Stomach (tissue), 9 donors: Measurements from ENCODE around the gene SLC26A4. TPM values are rescaled to one million over a fixed set of nuclear protein-coding genes. Genes with fewer than 3 reads are reported as not detected.

ENCODE experiments used
- DNase-seq, 2 donors: peaks; one replicate each; pipeline versions ENCODE4 v3.0.0 to v3.0.0-alpha.2; 2013 to 2019
- H3K27ac ChIP-seq, 5 donors: fragments of 200-600 bp in 4 of 5; sonication (generic) in 4 of 5; one replicate each; pipeline ENCODE4 v1.5.1; 2013 to 2019; ENCODE audit warnings: mild to moderate bottlenecking in 1 of 5, moderate library complexity in 1 of 5
- H3K27me3 ChIP-seq, 3 donors: fragments of 200-600 bp; sonication (generic); one replicate each; pipeline ENCODE4 v1.5.1; 2017 to 2019; ENCODE audit warnings: mixed run types in 1 of 3
- H3K36me3 ChIP-seq, 4 donors: fragments of 200-600 bp; sonication (generic); 1 replicate in 3 of 4; 2 replicates in 1 of 4; pipeline ENCODE4 v1.5.1; 2016 to 2019
- H3K4me1 ChIP-seq, 4 donors: fragments of 200-600 bp; sonication (generic); one replicate each; pipeline ENCODE4 v1.5.1; 2016 to 2019
- H3K4me3 ChIP-seq, 4 donors: fragments of 200-600 bp; sonication (generic) in 3 of 4; one replicate each; pipeline ENCODE4 v1.5.1; 2016 to 2019; ENCODE audit warnings: mild to moderate bottlenecking in 1 of 4
- H3K9me3 ChIP-seq, 4 donors: fragments of 200-600 bp; sonication (generic); one replicate each; pipeline ENCODE4 v1.5.1; 2016 to 2019
- CTCF ChIP-seq, 7 experiments: fragments of 450-650 bp in 4 of 7; fragments of 200-600 bp in 3 of 7; sonication (generic) in 3 of 7; IDR thresholded peaks; one replicate each; pipeline ENCODE4 v1.5.1; 2016 to 2019; ENCODE audit warnings: antibody characterized with exemption in 7 of 7, control low read depth in 2 of 7, mild to moderate bottlenecking in 1 of 7
- EP300 ChIP-seq: sonication (generic); formaldehyde crosslinking; IDR thresholded peaks from one replicate; pipeline ENCODE4 v1.6.1; 2017; ENCODE audit warnings: antibody characterized with exemption
- POLR2A ChIP-seq, 4 donors: fragments of 450-650 bp; IDR thresholded peaks; one replicate each; pipeline ENCODE4 v1.6.1; 2016; ENCODE audit warnings: antibody characterized with exemption in 4 of 4, control low read depth in 2 of 4, mild to moderate bottlenecking in 1 of 4, moderate library complexity in 1 of 4
- POLR2AphosphoS5 ChIP-seq, 3 donors: sonication (generic); formaldehyde crosslinking; IDR thresholded peaks; one replicate each; pipeline ENCODE4 v1.6.1; 2016; ENCODE audit warnings: antibody characterized with exemption in 3 of 3
- WGBS, 5 donors: extraction: QIAGEN DNeasy Blood & Tissue Kit in 3 of 5; methylation state at CpG; one replicate each; pipeline versions ENCODE4 v1.1.5 to v1.1.7; 2013 to 2018; 5-methylcytosine and 5-hydroxymethylcytosine counted together
- intact Hi-C: fragments of 100-400 bp; cut with DNase I; formaldehyde crosslinking; loops from one replicate; pipeline ENCODE4 v1.15.1; 2023; ENCODE audit warnings: low total_unique reads
- polyA plus RNA-seq, 3 donors: library from polyadenylated mRNA; stranded (reverse); fragments of 200-250 nt; gene quantifications; one replicate each; pipeline ENCODE4 v1.2.3, GENCODE V29; 2013
- total RNA-seq, 5 donors: library from RNA; depleted of rRNA; stranded (reverse); fragments of >200 nt; gene quantifications; one replicate each; pipeline versions ENCODE4 v1.1.0 to v1.2.3, GENCODE V29; 2014 to 2016
- donor health status: healthy with polysubstance abuse.
- donor health status: Bipolar disorder and iron deficiency.
- donor health status: healthy.

Gene SLC26A4
- total and polyA plus RNA-seq, 8 donors: 0.06 to 4.2 (median 2.1) TPM; not detected in 3

- WGBS, 5 donors: 58 to 76% (median 71%) methylated on average over 1 of the region's 1 CpG
- Histone ChIP-seq H3K4me1 (no peaks in the 10 kb centered on the region), H3K36me3 (no peaks in the 10 kb centered on the region), H3K9me3 (no peaks in the 10 kb centered on the region), H3K27ac (no peak overlapping the region), H3K27me3 (no peaks in the 10 kb centered on the region), H3K4me3 (no peak overlapping the region)
- TF ChIP-seq POLR2AphosphoS5 (IDR thresholded peaks at IDR 0.05) (no peak), CTCF (IDR thresholded peaks at IDR 0.05) (no peak), POLR2A (IDR thresholded peaks at IDR 0.05) (no peak)
- intact Hi-C loops: no loop called here
- DNase-seq: no peak
Observed at GRCh38 chr7:107692501-107692900, 31.9 kb downstream of the SLC26A4 start.

DNA sequence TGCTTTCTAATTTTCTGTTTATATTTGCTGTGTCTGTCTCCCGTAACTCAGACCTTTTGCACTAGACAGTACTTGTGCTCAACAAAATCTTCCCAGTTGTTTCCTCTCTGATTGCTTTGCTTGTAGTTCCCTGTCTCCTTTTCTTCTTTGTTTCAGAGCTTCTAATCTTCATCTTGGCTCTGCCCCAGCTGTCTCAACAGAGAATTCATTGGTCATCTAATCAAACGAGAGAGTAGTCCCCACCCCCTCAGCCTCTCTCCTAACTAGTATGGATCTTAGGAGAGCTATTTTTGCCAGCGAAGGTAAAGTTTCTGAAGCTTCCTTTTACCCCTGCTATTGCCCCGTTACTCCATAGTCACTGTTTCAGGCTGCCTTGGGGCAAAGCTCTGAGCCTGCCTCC is 32.8 kb downstream of the SLC26A4 start:
- TF ChIP-seq EP300 (no peak), CTCF (IDR thresholded peaks at IDR 0.05) (no peak), POLR2A (IDR thresholded peaks at IDR 0.05) (no peak), POLR2AphosphoS5 (IDR thresholded peaks at IDR 0.05) (no peak)
- Histone ChIP-seq H3K36me3 (no peaks in the 10 kb centered on the region), H3K9me3 (no peaks in the 10 kb centered on the region), H3K27me3 (no peaks in the 10 kb centered on the region), H3K4me3 (no peak overlapping the region), H3K27ac (no peak overlapping the region), H3K4me1 (no peaks in the 10 kb centered on the region)
- DNase-seq: no peak
- intact Hi-C loops: no loop called here
- WGBS, 5 donors: 36 to 56% (median 43%) methylated on average over 4 of the region's 4 CpGs

DNA sequence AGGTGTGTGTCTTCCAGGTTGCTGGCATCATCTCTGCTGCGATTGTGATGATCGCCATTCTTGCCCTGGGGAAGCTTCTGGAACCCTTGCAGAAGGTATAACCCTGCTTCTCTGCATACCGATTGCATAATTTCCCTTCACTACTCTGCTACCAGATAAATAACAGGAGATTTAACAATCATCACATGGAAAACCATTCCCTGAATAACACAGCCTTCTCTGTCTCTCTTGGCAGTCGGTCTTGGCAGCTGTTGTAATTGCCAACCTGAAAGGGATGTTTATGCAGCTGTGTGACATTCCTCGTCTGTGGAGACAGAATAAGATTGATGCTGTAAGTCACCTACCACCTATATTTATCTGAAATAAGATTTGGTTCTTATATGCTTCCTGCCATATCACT is 33.8 kb downstream of the SLC26A4 start:
- no peak overlapping the region for H3K4me3 ChIP-seq
- TF ChIP-seq EP300: no peak
- TF ChIP-seq POLR2AphosphoS5 (IDR thresholded peaks at IDR 0.05): no peak
- TF ChIP-seq POLR2A (IDR thresholded peaks at IDR 0.05): no peak
- no peak for TF ChIP-seq CTCF (IDR thresholded peaks at IDR 0.05)
- 47 to 62% (median 53%) methylated on average over 5 of the region's 5 CpGs for WGBS, 5 donors
- no peaks in the 10 kb centered on the region for H3K4me1 ChIP-seq
- H3K27me3 ChIP-seq: no peaks in the 10 kb centered on the region
- no peaks in the 10 kb centered on the region for H3K9me3 ChIP-seq
- peak in 1 of 2 donors; percentile 24 for DNase-seq
- H3K36me3 ChIP-seq: no peaks in the 10 kb centered on the region
- intact Hi-C loops: no loop called here
- H3K27ac ChIP-seq: no peak overlapping the region

DNA sequence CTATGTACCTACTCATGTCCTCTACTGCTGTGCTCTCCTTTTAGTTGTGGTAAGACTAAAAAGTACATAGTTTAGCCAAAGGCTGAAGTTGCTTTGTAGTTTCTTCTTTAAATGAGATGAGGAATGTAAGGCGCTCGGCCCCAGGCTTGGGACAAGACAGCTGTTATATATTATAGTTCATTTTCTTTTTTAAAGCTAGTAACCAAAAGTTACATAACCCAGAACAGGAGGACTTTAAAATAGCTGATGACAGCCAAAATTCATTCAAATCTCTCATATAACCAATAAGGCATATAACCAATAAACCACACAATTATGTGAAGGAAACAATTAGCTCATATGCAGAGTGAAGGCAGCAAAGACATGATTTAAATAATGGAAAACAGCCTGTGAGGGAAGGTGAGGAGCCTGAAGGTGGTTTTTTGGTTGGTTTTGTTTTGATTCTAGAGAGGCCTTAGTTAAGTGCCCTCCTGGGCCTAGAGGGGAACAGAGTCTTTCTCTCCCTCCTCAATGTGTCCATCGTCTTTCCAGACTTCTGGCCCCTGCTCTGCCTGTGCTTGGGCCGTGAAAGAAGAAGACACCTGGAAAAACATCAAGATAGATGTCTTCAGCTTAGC is 35.8 kb downstream of the SLC26A4 start:
- Histone ChIP-seq H3K4me1 (no peaks in the 10 kb centered on the region), H3K4me3 (no peak overlapping the region), H3K36me3 (no peaks in the 10 kb centered on the region), H3K27me3 (no peaks in the 10 kb centered on the region), H3K9me3 (no peaks in the 10 kb centered on the region), H3K27ac (no peak overlapping the region)
- TF ChIP-seq POLR2A (IDR thresholded peaks at IDR 0.05) (no peak), POLR2AphosphoS5 (IDR thresholded peaks at IDR 0.05) (no peak), EP300 (no peak), CTCF (IDR thresholded peaks at IDR 0.05) (no peak)
- WGBS, 5 donors: 82 to 91% (median 90%) methylated on average over 4 of the region's 4 CpGs
- DNase-seq: peak in 1 of 2 donors; percentile 11
- intact Hi-C loops: no loop called here
